Measurements from ENCODE around the gene PLXDC1. TPM values are rescaled to one million over a fixed set of nuclear protein-coding genes. Genes with fewer than 3 reads are reported as not detected.

PLXDC1 gene
- total RNA-seq, 2 donors from 2014 or later = 4.6 to 9.3 TPM

- peaks cover 0 to 34% of the 10 kb centered on the region in 2 donors for H3K4me1 ChIP-seq
- no peak for DNase-seq (ENCODE audit: low spot score)
- no peak overlapping the region for H3K27ac ChIP-seq
- H3K9me3 ChIP-seq = no peaks in the 10 kb centered on the region
- H3K27me3 ChIP-seq = no peaks in the 10 kb centered on the region
- TF ChIP-seq CTCF (IDR thresholded peaks at IDR 0.05) = no peak
- no peak overlapping the region for H3K4me3 ChIP-seq
- H3K36me3 ChIP-seq = no peaks in the 10 kb centered on the region
Measured at GRCh38 chr17:39166437-39167335, 15.2 kb upstream of the PLXDC1 start.

DNA sequence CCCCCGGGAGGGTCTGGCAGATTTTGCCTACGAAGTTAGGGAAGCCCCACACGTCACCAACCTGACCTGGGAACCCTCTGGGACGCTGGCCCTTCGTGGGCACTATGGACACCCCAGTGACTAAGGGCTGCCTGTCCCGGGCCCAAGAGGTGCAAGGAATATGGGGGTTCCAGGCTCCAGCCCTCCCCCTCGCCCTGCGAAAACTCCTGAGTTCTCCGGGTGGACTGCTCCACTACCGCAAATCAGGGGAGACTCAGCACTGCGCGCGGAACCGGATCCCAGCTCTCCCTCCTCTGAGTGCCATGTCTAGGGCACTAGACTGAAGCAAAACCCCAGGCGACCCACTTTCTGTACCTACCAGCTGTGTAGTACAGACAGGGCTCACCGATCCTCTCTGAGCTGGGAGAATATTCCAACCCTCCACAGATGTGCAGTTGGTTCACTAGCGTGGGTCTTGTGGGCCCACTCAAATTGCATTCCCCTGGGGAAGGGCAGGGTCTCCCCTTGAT lies 14.5 kb upstream of the PLXDC1 start, which contains the start of gene ARL5C:
ARL5C (minus strand) TSS at position 321 of the 509 bp plus-strand sequence. CDS start 401 bp downstream, outside the sequence.
- H3K27me3 ChIP-seq = no peaks in the 10 kb centered on the region
- H3K4me1 ChIP-seq = peaks cover 0 to 34% of the 10 kb centered on the region in 2 donors
- H3K27ac ChIP-seq = peak within 1 kb of the TSS; percentile 6 to 54
- no peaks in the 10 kb centered on the region for H3K36me3 ChIP-seq
- DNase-seq (ENCODE audit: low spot score) = no peak
- no peak for TF ChIP-seq CTCF (IDR thresholded peaks at IDR 0.05)
- no peaks in the 10 kb centered on the region for H3K9me3 ChIP-seq
- peak within 1 kb of the TSS; percentile 46 to 54 for H3K4me3 ChIP-seq

DNA sequence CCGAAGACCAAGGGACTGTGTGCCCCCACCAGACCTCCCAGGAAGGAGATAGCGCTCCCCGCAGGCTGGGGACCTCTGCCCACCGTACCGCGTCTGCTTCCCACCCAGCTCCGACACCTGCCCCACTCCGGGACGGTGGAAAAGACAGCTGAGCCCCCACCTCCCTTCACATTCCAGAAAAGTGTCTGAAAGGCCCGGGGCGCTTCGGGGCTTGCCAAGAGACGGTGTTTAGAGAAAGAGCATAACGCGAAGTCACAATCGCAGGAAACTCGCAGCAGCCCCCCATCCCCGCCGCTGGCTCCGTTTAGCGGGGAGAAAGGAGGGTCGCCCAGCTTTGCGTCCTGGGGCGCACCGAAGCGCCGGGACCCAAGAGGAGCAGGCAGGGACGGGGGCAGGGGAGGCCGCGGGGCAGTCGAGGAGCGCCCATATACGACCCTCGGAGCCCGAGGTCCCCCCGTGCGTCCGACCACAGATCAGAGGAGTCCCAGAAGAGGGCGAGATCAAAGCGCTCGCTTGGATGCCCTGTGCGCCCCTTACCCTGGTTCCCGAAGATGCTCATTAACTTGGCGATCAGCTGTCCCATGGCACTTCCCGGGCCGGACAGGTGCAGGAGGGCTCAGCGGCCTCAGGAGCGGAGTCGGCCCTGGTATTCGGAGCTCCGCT lies 13.9 kb upstream of the PLXDC1 start:
- Histone ChIP-seq H3K27ac (peak overlapping the region; percentile 6 to 54), H3K4me1 (peaks cover 0 to 34% of the 10 kb centered on the region in 2 donors), H3K9me3 (no peaks in the 10 kb centered on the region), H3K36me3 (no peaks in the 10 kb centered on the region), H3K4me3 (peak overlapping the region; percentile 46 to 54), H3K27me3 (no peaks in the 10 kb centered on the region)
- TF ChIP-seq CTCF (IDR thresholded peaks at IDR 0.05) = no peak
- no peak for DNase-seq (ENCODE audit: low spot score)

- peak overlapping the region; percentile 6 to 54 for H3K27ac ChIP-seq
- H3K4me3 ChIP-seq = peak overlapping the region; percentile 46 to 54
- DNase-seq (ENCODE audit: low spot score) = peak; percentile 93
- no peaks in the 10 kb centered on the region for H3K27me3 ChIP-seq
- H3K9me3 ChIP-seq = no peaks in the 10 kb centered on the region
- no peaks in the 10 kb centered on the region for H3K36me3 ChIP-seq
- peak; percentile 72 to 89 for TF ChIP-seq CTCF (IDR thresholded peaks at IDR 0.05)
- peaks cover 0 to 34% of the 10 kb centered on the region in 2 donors for H3K4me1 ChIP-seq
Measured at GRCh38 chr17:39164675-39165143, 13.3 kb upstream of the PLXDC1 start.

- peaks cover 0 to 28% of the 10 kb centered on the region in 2 donors for H3K4me1 ChIP-seq
- no peak for TF ChIP-seq CTCF (IDR thresholded peaks at IDR 0.05)
- no peak overlapping the region for H3K4me3 ChIP-seq
- H3K9me3 ChIP-seq = no peaks in the 10 kb centered on the region
- H3K27ac ChIP-seq = no peak overlapping the region
- no peak for DNase-seq (ENCODE audit: low spot score)
- no peaks in the 10 kb centered on the region for H3K36me3 ChIP-seq
- H3K27me3 ChIP-seq = no peaks in the 10 kb centered on the region
Measured at GRCh38 chr17:39161962-39162361, 10.5 kb upstream of the PLXDC1 start.
